HepG2 (cell line): ENCODE results near the gene RAB1B. TPM values are rescaled to one million over a fixed set of nuclear protein-coding genes. Genes with fewer than 3 reads are reported as not detected.

Experiments
- ATAC-seq: fragments of 200-7000 bp; cut with Tn5 transposase; 3 replicates; pipeline ENCODE4 v1.9.1; 2020; ENCODE audit warnings: mild to moderate bottlenecking, moderate library complexity
- BruUV-seq: library from RNA; stranded (reverse); fragments of 400-500 nt; replicated peaks from 2 replicates; lab custom pipeline; 2021; lab: Mats Ljungman, UMichigan
- CTCF ChIA-PET: fragments of 300-600 bp; formaldehyde crosslinking; extraction: SDS; loops from one replicate; lab custom pipeline; 2021; ENCODE audit warnings: low total read pairs, inconsistent platforms, low intra/inter-chr PET ratio; lab: Yijun Ruan, JAX
- POLR2A ChIA-PET: fragments of 350-600 bp; sonication (Branson Sonifier 250); formaldehyde crosslinking; loops from one replicate; lab custom pipeline; 2020; ENCODE audit warnings: antibody characterized with exemption, inconsistent platforms; lab: Yijun Ruan, JAX
- DNase-seq: peaks from one replicate; pipeline ENCODE4 v3.0.0-alpha.2; 2015; ENCODE audit warnings: low spot score
- FAIRE-seq: peaks from 3 replicates; lab custom pipeline; 2011; peaks lifted over from hg19 to GRCh38; lab: Jason Lieb, UNC
- H2AFZ ChIP-seq: one replicate; pipeline ENCODE4 v1.6.1; 2011; ENCODE audit warnings: low read length, inconsistent platforms
- H3K27ac ChIP-seq: fragments of 300-600 bp; 3 replicates; pipeline ENCODE4 v1.8.0; 2011; ENCODE audit warnings: mixed run types, mild to moderate bottlenecking, mixed read lengths, low read length, inconsistent platforms; ENCODE audit not compliant: insufficient read depth; ENCODE audit errors: extremely low read length
- H3K27me3 ChIP-seq, 2 experiments: fragments of 200-600 bp in 1 of 2; 2 replicates in 1 of 2; 3 replicates in 1 of 2; pipeline versions ENCODE4 v1.6.0 to v1.8.0; 2011; ENCODE audit warnings: low read length in 2 of 2, mild to moderate bottlenecking in 2 of 2, moderate library complexity in 2 of 2, inconsistent platforms in 1 of 2; ENCODE audit not compliant: insufficient read depth in 2 of 2, control insufficient read depth in 1 of 2
- H3K36me3 ChIP-seq, 2 experiments: fragments of 200-600 bp in 1 of 2; replicated peaks in 1 of 2; 2 replicates in 1 of 2; 3 replicates in 1 of 2; pipeline versions ENCODE4 v1.5.1 to v1.8.0; 2011; ENCODE audit warnings: low read length in 2 of 2, inconsistent platforms in 1 of 2; ENCODE audit not compliant: insufficient read depth in 2 of 2, control insufficient read depth in 1 of 2
- H3K4me1 ChIP-seq: 2 replicates; pipeline ENCODE4 v1.5.1; 2012; ENCODE audit warnings: low read length, inconsistent platforms; ENCODE audit not compliant: insufficient read depth
- H3K4me2 ChIP-seq: 2 replicates; pipeline ENCODE4 v1.6.0; 2011; ENCODE audit warnings: low read depth, low read length, inconsistent platforms
- H3K4me3 ChIP-seq, 3 experiments: fragments of 200-600 bp in 1 of 3; sonication (generic), shearing (Covaris generic) in 1 of 3; replicated peaks in 1 of 3; 2 replicates each; pipeline ENCODE4 v1.5.1; 2011 to 2016; ENCODE audit warnings: low read length in 3 of 3, inconsistent platforms in 2 of 3, low read depth in 2 of 3, mild to moderate bottlenecking in 2 of 3, control low read depth in 1 of 3, mixed read lengths in 1 of 3; ENCODE audit not compliant: insufficient read depth in 1 of 3
- H3K79me2 ChIP-seq: one replicate; pipeline ENCODE4 v1.6.1; 2011; ENCODE audit warnings: low read length, inconsistent platforms; ENCODE audit not compliant: insufficient read depth
- H3K9ac ChIP-seq: 2 replicates; pipeline ENCODE4 v1.6.0; 2011; ENCODE audit warnings: mild to moderate bottlenecking, low read depth, low read length, inconsistent platforms; ENCODE audit not compliant: insufficient read depth
- H3K9me3 ChIP-seq: 2 replicates; pipeline ENCODE4 v1.5.1; 2012; ENCODE audit warnings: mild to moderate bottlenecking, low read length
- H4K20me1 ChIP-seq: 2 replicates; pipeline ENCODE4 v1.6.0; 2011; ENCODE audit warnings: inconsistent platforms, mild to moderate bottlenecking, low read length, moderate library complexity; ENCODE audit not compliant: insufficient read depth
- KMT2A ChIP-seq: sonication (generic); formaldehyde crosslinking; IDR thresholded peaks from 2 replicates; pipeline ENCODE4 v1.4.0; 2020; ENCODE audit warnings: missing genetic modification reagents
- MBD4 ChIP-seq: IDR thresholded peaks from 2 replicates; pipeline ENCODE4 v1.6.1; 2012; ENCODE audit warnings: low read length, inconsistent platforms, borderline replicate concordance
- TCF7 ChIP-seq: sonication (generic); IDR thresholded peaks from 2 replicates; pipeline ENCODE4 v1.6.1; 2016; ENCODE audit warnings: antibody characterized with exemption, low read depth
- ZNF296 ChIP-seq: sonication (generic); formaldehyde crosslinking; conservative IDR thresholded peaks from 2 replicates; pipeline ENCODE4 v1.5.0; 2020; ENCODE audit warnings: mild to moderate bottlenecking, missing genetic modification reagents
- ZNF333 ChIP-seq: sonication (generic); formaldehyde crosslinking; IDR thresholded peaks from 2 replicates; pipeline ENCODE4 v1.4.0; 2020; ENCODE audit warnings: mild to moderate bottlenecking, missing genetic modification reagents, borderline replicate concordance
- WGBS: methylation state at CpG from one replicate; pipeline ENCODE4 v1.1.6; 2017; ENCODE audit warnings: low lambda C conversion rate; 5-methylcytosine and 5-hydroxymethylcytosine counted together
- in situ Hi-C: cut with HindIII; loops from 2 replicates; pipeline ENCODE4 v1.10.0; 2017; ENCODE audit warnings: low pct_unique_long_range_greater_than_20kb; ENCODE audit not compliant: extremely low pct_ligation_motif_present
- intact Hi-C: fragments of 100-400 bp; cut with micrococcal nuclease; formaldehyde crosslinking; loops from one replicate; pipeline ENCODE4 v1.10.0; 2022; ENCODE audit not compliant: unreplicated experiment
- polyA plus RNA-seq, 8 experiments: library from polyadenylated mRNA; depleted of rRNA in 3 of 8; stranded (reverse) in 7 of 8; unstranded in 1 of 8; fragments of >200 nt; fragmentation: Illumina TruSeq in 4 of 8; extraction: Trizol in 4 of 8; gene quantifications; 2 replicates each; pipeline versions ENCODE4 v1.2.1 to v1.2.3, GENCODE V29; 2011 to 2016; ENCODE audit warnings: low read depth in 4 of 8, missing spikeins in 1 of 8, mixed read lengths in 1 of 8; ENCODE audit not compliant: insufficient read depth in 1 of 8
- total RNA-seq, 5 experiments: library from RNA; depleted of rRNA; stranded (reverse); fragments of >200 nt; fragmentation: Illumina TruSeq; extraction: Trizol; gene quantifications; 2 replicates each; pipeline ENCODE4 v1.2.3, GENCODE V29; 2016; ENCODE audit warnings: low read depth in 1 of 5
- TF ChIP-seq, protein P1 (sequence below): sonication (generic); formaldehyde crosslinking; IDR thresholded peaks from 2 replicates; pipeline ENCODE4 v1.5.0; 2020; ENCODE audit warnings: mild to moderate bottlenecking, missing genetic modification reagents
- TF ChIP-seq, protein P2 (sequence below): sonication (generic); formaldehyde crosslinking; IDR thresholded peaks from 2 replicates; pipeline ENCODE4 v1.4.0; 2020; ENCODE audit warnings: low read depth, mild to moderate bottlenecking, missing genetic modification reagents
- TF ChIP-seq, protein P3 (sequence below): sonication (generic); formaldehyde crosslinking; IDR thresholded peaks from 2 replicates; pipeline ENCODE4 v1.4.0; 2020; ENCODE audit warnings: missing genetic modification reagents, mild to moderate bottlenecking, borderline replicate concordance
- TF ChIP-seq, protein P4 (sequence below): fragments of 450-650 bp; IDR thresholded peaks from 2 replicates; pipeline ENCODE4 v1.6.1; 2017; ENCODE audit warnings: mild to moderate bottlenecking

The RAB1B gene
- total and polyA plus RNA-seq, 2 of the 13 experiments (the other 11 are each of a cell fraction or from before 2014, with no cell fraction given) = 77.9 to 87.9 TPM

DNA sequence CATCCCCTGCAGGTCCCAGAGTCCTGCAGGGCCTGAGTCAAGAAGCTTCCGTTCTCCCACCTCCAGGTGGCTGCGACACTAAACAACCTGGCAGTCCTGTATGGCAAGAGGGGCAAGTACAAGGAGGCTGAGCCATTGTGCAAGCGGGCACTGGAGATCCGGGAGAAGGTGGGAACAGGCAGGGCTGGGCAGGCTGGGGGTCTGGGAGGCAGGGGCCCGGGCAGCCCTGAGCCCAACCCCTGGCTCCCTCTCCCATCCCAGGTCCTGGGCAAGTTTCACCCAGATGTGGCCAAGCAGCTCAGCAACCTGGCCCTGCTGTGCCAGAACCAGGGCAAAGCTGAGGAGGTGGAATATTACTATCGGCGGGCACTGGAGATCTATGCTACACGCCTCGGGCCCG, 4.7 kb upstream of the RAB1B start:
- FAIRE-seq (no peak), ATAC-seq (no peak), DNase-seq (no peak)
- Histone ChIP-seq H3K27ac (no peak overlapping the region), H3K4me2 (no peak overlapping the region), H3K36me3 (peaks cover 5 to 8% of the 10 kb centered on the region in 2 experiments; a peak in 3 of 5 replicates), H3K4me1 (peaks cover 4% of the 10 kb centered on the region), H3K79me2 (peaks cover 3% of the 10 kb centered on the region), H3K9me3 (no peaks in the 10 kb centered on the region), H3K4me3 (no peak overlapping the region), H2AFZ (no peak overlapping the region), H3K9ac (no peak overlapping the region), H3K27me3 (no peaks in the 10 kb centered on the region; a peak in 1 of 5 replicates), H4K20me1 (peaks cover 2% of the 10 kb centered on the region; the same call in 1 of the 2 replicates)
- ChIA-PET POLR2A (no interaction called here), CTCF (no interaction called here)
- TF ChIP-seq, protein P1, sequence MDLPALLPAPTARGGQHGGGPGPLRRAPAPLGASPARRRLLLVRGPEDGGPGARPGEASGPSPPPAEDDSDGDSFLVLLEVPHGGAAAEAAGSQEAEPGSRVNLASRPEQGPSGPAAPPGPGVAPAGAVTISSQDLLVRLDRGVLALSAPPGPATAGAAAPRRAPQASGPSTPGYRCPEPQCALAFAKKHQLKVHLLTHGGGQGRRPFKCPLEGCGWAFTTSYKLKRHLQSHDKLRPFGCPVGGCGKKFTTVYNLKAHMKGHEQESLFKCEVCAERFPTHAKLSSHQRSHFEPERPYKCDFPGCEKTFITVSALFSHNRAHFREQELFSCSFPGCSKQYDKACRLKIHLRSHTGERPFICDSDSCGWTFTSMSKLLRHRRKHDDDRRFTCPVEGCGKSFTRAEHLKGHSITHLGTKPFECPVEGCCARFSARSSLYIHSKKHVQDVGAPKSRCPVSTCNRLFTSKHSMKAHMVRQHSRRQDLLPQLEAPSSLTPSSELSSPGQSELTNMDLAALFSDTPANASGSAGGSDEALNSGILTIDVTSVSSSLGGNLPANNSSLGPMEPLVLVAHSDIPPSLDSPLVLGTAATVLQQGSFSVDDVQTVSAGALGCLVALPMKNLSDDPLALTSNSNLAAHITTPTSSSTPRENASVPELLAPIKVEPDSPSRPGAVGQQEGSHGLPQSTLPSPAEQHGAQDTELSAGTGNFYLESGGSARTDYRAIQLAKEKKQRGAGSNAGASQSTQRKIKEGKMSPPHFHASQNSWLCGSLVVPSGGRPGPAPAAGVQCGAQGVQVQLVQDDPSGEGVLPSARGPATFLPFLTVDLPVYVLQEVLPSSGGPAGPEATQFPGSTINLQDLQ = no peak
- TF ChIP-seq, protein P2, sequence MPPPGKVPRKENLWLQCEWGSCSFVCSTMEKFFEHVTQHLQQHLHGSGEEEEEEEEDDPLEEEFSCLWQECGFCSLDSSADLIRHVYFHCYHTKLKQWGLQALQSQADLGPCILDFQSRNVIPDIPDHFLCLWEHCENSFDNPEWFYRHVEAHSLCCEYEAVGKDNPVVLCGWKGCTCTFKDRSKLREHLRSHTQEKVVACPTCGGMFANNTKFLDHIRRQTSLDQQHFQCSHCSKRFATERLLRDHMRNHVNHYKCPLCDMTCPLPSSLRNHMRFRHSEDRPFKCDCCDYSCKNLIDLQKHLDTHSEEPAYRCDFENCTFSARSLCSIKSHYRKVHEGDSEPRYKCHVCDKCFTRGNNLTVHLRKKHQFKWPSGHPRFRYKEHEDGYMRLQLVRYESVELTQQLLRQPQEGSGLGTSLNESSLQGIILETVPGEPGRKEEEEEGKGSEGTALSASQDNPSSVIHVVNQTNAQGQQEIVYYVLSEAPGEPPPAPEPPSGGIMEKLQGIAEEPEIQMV (CRISPR knock-in tag) = no peak
- no peak for TF ChIP-seq KMT2A (CRISPR knock-in tag)
- no peak for TF ChIP-seq ZNF296
- TF ChIP-seq, protein P3, sequence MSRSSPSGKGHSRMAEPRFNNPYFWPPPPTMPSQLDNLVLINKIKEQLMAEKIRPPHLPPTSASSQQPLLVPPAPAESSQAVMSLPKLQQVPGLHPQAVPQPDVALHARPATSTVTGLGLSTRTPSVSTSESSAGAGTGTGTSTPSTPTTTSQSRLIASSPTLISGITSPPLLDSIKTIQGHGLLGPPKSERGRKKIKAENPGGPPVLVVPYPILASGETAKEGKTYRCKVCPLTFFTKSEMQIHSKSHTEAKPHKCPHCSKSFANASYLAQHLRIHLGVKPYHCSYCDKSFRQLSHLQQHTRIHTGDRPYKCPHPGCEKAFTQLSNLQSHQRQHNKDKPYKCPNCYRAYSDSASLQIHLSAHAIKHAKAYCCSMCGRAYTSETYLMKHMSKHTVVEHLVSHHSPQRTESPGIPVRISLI (CRISPR knock-in tag) = no peak
- no peak for TF ChIP-seq MBD4
- TF ChIP-seq, protein P4, sequence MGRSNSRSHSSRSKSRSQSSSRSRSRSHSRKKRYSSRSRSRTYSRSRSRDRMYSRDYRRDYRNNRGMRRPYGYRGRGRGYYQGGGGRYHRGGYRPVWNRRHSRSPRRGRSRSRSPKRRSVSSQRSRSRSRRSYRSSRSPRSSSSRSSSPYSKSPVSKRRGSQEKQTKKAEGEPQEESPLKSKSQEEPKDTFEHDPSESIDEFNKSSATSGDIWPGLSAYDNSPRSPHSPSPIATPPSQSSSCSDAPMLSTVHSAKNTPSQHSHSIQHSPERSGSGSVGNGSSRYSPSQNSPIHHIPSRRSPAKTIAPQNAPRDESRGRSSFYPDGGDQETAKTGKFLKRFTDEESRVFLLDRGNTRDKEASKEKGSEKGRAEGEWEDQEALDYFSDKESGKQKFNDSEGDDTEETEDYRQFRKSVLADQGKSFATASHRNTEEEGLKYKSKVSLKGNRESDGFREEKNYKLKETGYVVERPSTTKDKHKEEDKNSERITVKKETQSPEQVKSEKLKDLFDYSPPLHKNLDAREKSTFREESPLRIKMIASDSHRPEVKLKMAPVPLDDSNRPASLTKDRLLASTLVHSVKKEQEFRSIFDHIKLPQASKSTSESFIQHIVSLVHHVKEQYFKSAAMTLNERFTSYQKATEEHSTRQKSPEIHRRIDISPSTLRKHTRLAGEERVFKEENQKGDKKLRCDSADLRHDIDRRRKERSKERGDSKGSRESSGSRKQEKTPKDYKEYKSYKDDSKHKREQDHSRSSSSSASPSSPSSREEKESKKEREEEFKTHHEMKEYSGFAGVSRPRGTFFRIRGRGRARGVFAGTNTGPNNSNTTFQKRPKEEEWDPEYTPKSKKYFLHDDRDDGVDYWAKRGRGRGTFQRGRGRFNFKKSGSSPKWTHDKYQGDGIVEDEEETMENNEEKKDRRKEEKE = no peak
- TF ChIP-seq ZNF333 (CRISPR knock-in tag) = no peak
- no peak for TF ChIP-seq TCF7
- BruUV-seq = no TSS peak
- intact Hi-C loops (no loop called here), in situ Hi-C loops (no loop called here)
- WGBS = 96% methylated on average over 9 of the region's 10 CpGs
